Panc1 (cell line): ENCODE results near the gene PRKCD. TPM values are rescaled to one million over a fixed set of nuclear protein-coding genes. Genes with fewer than 3 reads are reported as not detected.

ENCODE experiments used
- ATAC-seq: fragments of 200-7000 bp; cut with Tn5 transposase; 2 replicates; pipeline ENCODE4 v1.9.1; 2020; ENCODE audit warnings: mild to moderate bottlenecking, moderate library complexity
- BruUV-seq: library from RNA; stranded (reverse); fragments of 400-500 nt; replicated peaks from 2 replicates; lab custom pipeline; 2021; lab: Mats Ljungman, UMichigan
- CTCF ChIA-PET: fragments of 300-600 bp; sonication (Branson Sonifier 250); formaldehyde crosslinking; loops from one replicate; lab custom pipeline; 2022; ENCODE audit warnings: antibody characterized with exemption; lab: Charles Lee
- POLR2A ChIA-PET: fragments of 300-600 bp; sonication (Branson Sonifier 250); formaldehyde crosslinking; loops from one replicate; lab custom pipeline; 2022; ENCODE audit warnings: antibody characterized with exemption; lab: Charles Lee
- DNase-seq: peaks from one replicate; pipeline ENCODE4 v3.0.0-alpha.2; 2010; ENCODE audit warnings: low read depth, low spot score
- H3K27ac ChIP-seq: 2 replicates; pipeline ENCODE4 v1.5.1; 2011; ENCODE audit warnings: mild to moderate bottlenecking, low read length, inconsistent platforms
- H3K27me3 ChIP-seq: fragments of 200-500 bp; sonication (Bioruptor generic); 2 replicates; pipeline ENCODE4 v1.6.0; 2014; ENCODE audit warnings: low read length, inconsistent platforms; ENCODE audit not compliant: control insufficient read depth, insufficient read depth
- H3K36me3 ChIP-seq: fragments of 200-500 bp; sonication (Bioruptor generic); 2 replicates; pipeline ENCODE4 v1.5.1; 2014; ENCODE audit warnings: inconsistent platforms, mild to moderate bottlenecking, low read length, moderate library complexity; ENCODE audit not compliant: control insufficient read depth, insufficient read depth
- H3K4me1 ChIP-seq: 2 replicates; pipeline ENCODE4 v1.5.1; 2011; ENCODE audit warnings: inconsistent platforms, mild to moderate bottlenecking, low read length, moderate library complexity; ENCODE audit not compliant: control insufficient read depth, insufficient read depth
- H3K4me3 ChIP-seq, 2 experiments: 2 replicates each; pipeline ENCODE4 v1.5.1; 2011 to 2012; ENCODE audit warnings: low read depth in 2 of 2, low read length in 2 of 2, mild to moderate bottlenecking in 2 of 2, inconsistent platforms in 1 of 2, moderate library complexity in 1 of 2
- H3K9me3 ChIP-seq: fragments of 200-500 bp; sonication (Bioruptor generic); 2 replicates; pipeline ENCODE4 v1.5.1; 2014; ENCODE audit warnings: low read depth, mild to moderate bottlenecking, inconsistent platforms, low read length, moderate library complexity; ENCODE audit not compliant: control insufficient read depth, insufficient read depth
- CTCF ChIP-seq: fragments of 450-650 bp; IDR thresholded peaks from 2 replicates; pipeline ENCODE4 v1.5.1; 2017; ENCODE audit warnings: mild to moderate bottlenecking
- POLR2AphosphoS5 ChIP-seq: IDR thresholded peaks from 2 replicates; pipeline ENCODE4 v1.6.1; 2012; ENCODE audit warnings: mild to moderate bottlenecking, low read depth, low read length, moderate library complexity
- REST ChIP-seq, 2 experiments: IDR thresholded peaks; 2 replicates each; pipeline ENCODE4 v1.6.1; 2011 to 2012; ENCODE audit warnings: low read depth in 2 of 2, control low read depth in 1 of 2, low read length in 1 of 2, mild to moderate bottlenecking in 1 of 2, moderate library complexity in 1 of 2; ENCODE audit not compliant: insufficient read depth in 1 of 2
- SIN3A ChIP-seq: IDR thresholded peaks from 2 replicates; pipeline ENCODE4 v1.6.1; 2012; ENCODE audit warnings: low read depth, mild to moderate bottlenecking, low read length, moderate library complexity, borderline replicate concordance; ENCODE audit not compliant: insufficient read depth
- TCF7L2 ChIP-seq: IDR thresholded peaks from 2 replicates; pipeline ENCODE4 v1.6.1; 2011; ENCODE audit warnings: mild to moderate bottlenecking, low read depth, low read length, inconsistent platforms
- in situ Hi-C: cut with HindIII; loops from 2 replicates; pipeline ENCODE4 v1.10.0; 2016; ENCODE audit warnings: low sequenced_read_pairs, low pct_unique_long_range_greater_than_20kb
- intact Hi-C: fragments of 100-400 bp; cut with micrococcal nuclease; formaldehyde crosslinking; loops from one replicate; pipeline ENCODE4 v1.10.0; 2022; ENCODE audit not compliant: unreplicated experiment
- total RNA-seq: library from RNA; stranded (reverse); gene quantifications from one replicate; pipeline ENCODE4 v1.2.1, GENCODE V29; 2021; ENCODE audit not compliant: unreplicated experiment

PRKCD gene
- total RNA-seq, 1 experiment from 2014 or later, result 14.0 TPM

GRCh38 chr3:53161820-53162671 is 1.0 kb downstream of the PRKCD start:
- Histone ChIP-seq H3K4me3 (peak overlapping the region; percentile 68 to 71), H3K27ac (peak overlapping the region; percentile 34), H3K36me3 (no peaks in the 10 kb centered on the region), H3K27me3 (no peaks in the 10 kb centered on the region), H3K9me3 (no peaks in the 10 kb centered on the region), H3K4me1 (peaks cover 21% of the 10 kb centered on the region)
- POLR2A ChIA-PET, result no interaction called here
- in situ Hi-C loops (no loop called here), intact Hi-C loops (no loop called here)
- TF ChIP-seq CTCF (no peak), POLR2AphosphoS5 (no peak), SIN3A (no peak), TCF7L2 (no peak), REST (IDR thresholded peaks at IDR 0.05; ENCODE audit: insufficient read depth in 1 of 2, low read depth in 2 of 2, low read length in 1 of 2) (no peak)
- ATAC-seq (no peak), DNase-seq (no peak)
- no TSS peak for BruUV-seq
- CTCF ChIA-PET, result interaction anchor here (0.5 kb wide), 1 partner anchor 21 kb away, joined by 10 read pairs; no protein-coding TSS in a partner anchor

- POLR2A ChIA-PET, result no interaction called here
- DNase-seq (no peak), ATAC-seq (no peak)
- intact Hi-C loops, result no loop called here
- in situ Hi-C loops, result no loop called here
- no peaks in the 10 kb centered on the region for H3K9me3 ChIP-seq
- H3K4me3 ChIP-seq, result peak overlapping the region; percentile 68 to 71
- H3K27ac ChIP-seq, result peak overlapping the region; percentile 34
- TF ChIP-seq REST (IDR thresholded peaks at IDR 0.05; ENCODE audit: insufficient read depth in 1 of 2, low read depth in 2 of 2, low read length in 1 of 2), result no peak
- TF ChIP-seq TCF7L2, result no peak
- TF ChIP-seq SIN3A, result no peak
- no peak for TF ChIP-seq CTCF
- no peak for TF ChIP-seq POLR2AphosphoS5
- CTCF ChIA-PET, result no interaction called here
- H3K36me3 ChIP-seq, result no peaks in the 10 kb centered on the region
- peaks cover 21% of the 10 kb centered on the region for H3K4me1 ChIP-seq
- no peaks in the 10 kb centered on the region for H3K27me3 ChIP-seq
- BruUV-seq, result no TSS peak
Observed at GRCh38 chr3:53162672-53163443, 1.8 kb downstream of the PRKCD start.
